Astrocyte of the spinal cord (primary cell): Measurements from ENCODE around the gene RAB8A.
"Not testable (repeated sequence)": the region's sequence is repeated elsewhere in the genome, so short reads cannot be mapped to it uniquely, and the experiment has no call there.

Experiments
- DNase-seq: peaks from one replicate; pipeline ENCODE4 v3.0.0; 2011; ENCODE audit warnings: low read depth, low spot score
- H3K4me3 ChIP-seq: 2 replicates; pipeline ENCODE4 v1.5.1; 2011; ENCODE audit warnings: low read depth, mild to moderate bottlenecking, low read length, moderate library complexity
- in situ Hi-C: cut with HindIII; loops from 2 replicates; pipeline ENCODE4 v1.10.0; 2017; ENCODE audit warnings: low sequenced_read_pairs
- TF ChIP-seq, protein P1 (sequence below): IDR thresholded peaks from 2 replicates; pipeline ENCODE4 v1.5.1; 2012; ENCODE audit warnings: low read depth, mild to moderate bottlenecking, low read length, inconsistent platforms

The RAB8A gene

DNA sequence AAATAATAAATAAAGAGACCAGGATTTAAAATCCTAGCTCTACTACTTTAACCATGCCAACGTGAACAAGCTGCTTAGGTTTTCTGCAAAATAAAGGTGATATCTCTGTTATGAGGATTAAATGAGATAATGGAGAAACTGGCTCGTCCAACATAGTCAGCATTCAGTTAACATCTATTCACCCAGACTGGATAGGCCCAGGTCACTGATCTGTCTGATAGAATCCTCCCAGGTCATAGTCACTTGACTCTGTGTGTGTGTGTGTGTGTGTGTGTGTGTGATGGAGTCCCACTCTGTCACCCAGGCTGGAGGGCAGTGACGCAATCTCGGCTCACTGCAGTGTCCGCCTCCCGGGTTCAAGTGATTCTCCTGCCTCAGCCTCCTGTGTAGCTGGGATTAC is 12.9 kb upstream of the RAB8A start:
- TF ChIP-seq, protein P1, sequence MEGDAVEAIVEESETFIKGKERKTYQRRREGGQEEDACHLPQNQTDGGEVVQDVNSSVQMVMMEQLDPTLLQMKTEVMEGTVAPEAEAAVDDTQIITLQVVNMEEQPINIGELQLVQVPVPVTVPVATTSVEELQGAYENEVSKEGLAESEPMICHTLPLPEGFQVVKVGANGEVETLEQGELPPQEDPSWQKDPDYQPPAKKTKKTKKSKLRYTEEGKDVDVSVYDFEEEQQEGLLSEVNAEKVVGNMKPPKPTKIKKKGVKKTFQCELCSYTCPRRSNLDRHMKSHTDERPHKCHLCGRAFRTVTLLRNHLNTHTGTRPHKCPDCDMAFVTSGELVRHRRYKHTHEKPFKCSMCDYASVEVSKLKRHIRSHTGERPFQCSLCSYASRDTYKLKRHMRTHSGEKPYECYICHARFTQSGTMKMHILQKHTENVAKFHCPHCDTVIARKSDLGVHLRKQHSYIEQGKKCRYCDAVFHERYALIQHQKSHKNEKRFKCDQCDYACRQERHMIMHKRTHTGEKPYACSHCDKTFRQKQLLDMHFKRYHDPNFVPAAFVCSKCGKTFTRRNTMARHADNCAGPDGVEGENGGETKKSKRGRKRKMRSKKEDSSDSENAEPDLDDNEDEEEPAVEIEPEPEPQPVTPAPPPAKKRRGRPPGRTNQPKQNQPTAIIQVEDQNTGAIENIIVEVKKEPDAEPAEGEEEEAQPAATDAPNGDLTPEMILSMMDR = no peak
- in situ Hi-C loops = no loop called here

DNA sequence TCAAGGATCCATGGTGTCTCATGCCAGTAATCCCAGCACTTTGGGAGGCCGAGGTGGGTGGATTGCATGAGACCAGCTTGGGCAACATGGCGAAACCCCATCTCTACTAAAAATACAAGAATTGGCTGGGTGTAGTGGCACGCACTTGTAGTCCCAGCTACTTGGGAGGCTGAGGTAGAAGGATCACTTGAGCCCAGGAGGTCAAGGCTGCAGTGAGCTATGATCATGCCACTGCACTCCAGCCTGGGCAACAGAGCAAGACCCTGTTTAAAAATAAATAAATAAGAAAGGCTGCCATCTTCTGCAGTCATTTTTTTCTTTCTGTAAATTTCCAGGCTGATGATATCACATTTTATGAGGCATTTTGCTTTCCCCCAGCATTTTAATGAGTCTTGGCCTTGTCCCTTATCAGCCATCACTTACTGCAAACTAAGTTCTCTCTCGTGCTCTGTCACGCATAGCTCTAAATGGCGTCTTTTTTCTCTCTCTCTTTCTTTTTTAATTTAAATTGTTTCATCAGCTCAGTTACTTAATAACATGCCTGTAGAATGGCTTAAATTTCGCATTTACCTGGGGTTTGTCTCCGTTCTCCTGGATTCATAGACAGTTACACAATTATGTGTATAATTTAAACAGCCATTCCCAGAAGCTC is 12.2 kb upstream of the RAB8A start:
- DNase-seq, in situ Hi-C loops, H3K4me3 ChIP-seq: not testable (repeated sequence)

More for the DNA sequence above, 12.9 kb upstream of the RAB8A start:
- DNase-seq = no peak
- H3K4me3 ChIP-seq = no peak overlapping the region

DNA sequence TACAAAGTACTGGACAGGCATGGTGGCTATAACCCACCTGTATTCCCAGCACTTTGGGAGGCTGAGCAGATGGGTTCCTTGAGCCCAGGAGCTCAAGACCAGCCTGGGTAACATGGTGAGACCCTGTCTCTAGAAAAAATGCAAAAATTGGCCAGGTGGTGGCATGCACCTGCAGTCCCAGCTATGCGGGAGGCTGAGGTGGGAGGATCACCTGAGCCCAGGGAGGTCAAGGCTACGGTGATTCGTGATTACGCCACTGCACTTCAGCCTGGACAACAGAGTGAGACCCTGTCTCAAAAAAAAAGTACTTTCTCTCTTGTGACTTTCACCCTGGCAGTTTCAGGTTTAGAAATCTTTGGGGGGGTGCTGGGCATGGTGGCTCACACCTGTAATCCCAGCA is 11.2 kb upstream of the RAB8A start:
- in situ Hi-C loops = no loop called here
- no peak for DNase-seq
- no peak overlapping the region for H3K4me3 ChIP-seq
- TF ChIP-seq, protein P1 = no peak

DNA sequence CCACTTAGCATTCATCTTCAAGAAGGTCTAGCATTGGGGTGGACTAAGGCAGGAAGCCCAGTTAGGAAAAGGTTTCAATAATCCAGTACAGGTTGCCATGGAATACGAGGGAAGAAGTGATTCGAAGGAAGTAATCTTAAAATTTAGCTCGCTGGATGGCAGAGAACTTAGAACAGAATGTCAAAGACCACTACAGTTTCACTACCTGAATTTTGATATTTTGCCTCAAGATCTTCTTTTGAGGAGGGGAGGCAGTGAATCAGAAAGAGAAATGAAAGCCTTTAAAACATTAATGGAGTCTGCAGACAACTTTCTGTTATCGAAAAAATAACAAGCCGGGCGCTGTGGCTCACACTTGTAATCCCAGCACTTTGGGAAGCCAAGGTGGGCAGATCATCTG is 7.0 kb upstream of the RAB8A start:
- in situ Hi-C loops = no loop called here
- TF ChIP-seq, protein P1 = no peak
- no peak overlapping the region for H3K4me3 ChIP-seq
- DNase-seq = no peak

DNA sequence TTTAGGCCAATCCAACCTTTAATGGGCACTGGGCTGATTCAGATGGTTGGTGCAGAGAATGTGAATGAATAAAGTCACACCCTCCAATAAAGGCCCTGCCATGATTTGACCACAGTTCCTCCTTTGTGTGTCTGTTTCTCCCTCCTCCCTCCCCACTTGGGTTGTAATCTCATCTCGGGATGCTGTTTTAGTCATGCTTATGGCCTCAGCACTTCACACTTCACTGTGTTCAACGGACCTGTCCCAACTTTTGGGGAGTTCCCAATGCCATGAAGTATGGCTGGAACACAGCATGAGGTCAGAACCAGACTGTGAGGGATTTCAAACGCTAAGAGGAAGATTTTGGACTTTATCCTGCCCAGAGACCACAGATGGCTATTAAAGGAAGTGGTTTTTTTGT is 5.6 kb upstream of the RAB8A start:
- H3K4me3 ChIP-seq = no peak overlapping the region
- in situ Hi-C loops = no loop called here
- TF ChIP-seq, protein P1 = no peak
- DNase-seq = no peak

DNA sequence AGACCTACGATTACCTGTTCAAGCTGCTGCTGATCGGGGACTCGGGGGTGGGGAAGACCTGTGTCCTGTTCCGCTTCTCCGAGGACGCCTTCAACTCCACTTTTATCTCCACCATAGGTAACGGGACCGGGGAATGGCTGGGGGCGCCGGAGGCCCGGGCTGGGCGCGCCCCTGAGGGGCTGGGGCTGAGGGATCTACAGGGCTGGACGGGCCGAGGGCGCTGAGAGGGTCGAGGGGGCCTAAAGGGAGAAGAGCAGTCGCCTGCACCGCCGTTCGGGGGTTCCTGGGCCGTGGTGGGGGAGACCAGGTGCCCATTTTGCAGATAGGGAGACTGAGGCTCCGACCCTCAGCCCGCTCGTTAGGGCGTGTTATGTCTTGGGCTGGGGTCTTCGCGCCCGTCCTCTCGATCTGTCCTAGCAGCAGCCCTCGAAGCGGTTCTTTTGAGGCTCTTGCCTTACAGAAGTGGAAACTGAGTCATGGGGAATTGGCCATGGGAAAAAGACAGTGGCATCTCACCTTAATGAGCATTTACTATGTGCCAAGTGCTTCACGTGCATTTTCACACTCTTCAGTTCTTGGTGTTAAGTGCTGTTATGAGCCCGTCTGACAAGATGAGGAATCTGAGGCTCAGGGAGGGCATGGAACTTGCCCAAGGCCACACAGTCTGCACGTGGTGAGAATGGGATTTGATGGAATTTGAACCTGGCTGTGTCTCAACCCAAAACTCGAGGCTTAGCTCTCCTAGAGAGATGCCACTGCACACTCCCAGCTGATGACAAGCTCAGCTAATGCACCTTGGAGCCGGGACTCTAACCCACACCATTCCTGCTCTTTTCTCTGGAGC is 442 bp downstream of the RAB8A start:
- TF ChIP-seq, protein P1 = no peak
- no peak for DNase-seq
- H3K4me3 ChIP-seq = peak overlapping the region; percentile 99
- in situ Hi-C loops = no loop called here

DNA sequence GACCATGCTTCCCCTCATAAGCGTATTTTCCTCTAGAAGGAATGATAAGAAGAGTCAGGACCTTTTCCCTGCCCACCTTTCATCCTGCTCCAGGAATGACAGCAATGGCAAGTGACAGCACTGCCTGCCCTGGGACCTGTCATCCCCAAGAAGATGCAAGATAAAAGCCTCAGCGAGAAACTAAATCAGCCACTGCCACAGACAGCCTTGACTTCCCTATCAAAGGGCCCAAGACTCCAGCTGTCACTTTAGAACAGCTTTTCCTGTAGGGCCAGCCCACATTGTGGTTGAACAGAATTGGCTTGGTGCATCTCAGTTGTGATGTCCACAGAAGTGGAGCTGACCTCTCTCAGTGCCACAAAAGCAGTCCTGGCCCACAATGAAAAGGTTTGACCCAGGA is 1.1 kb downstream of the RAB8A start:
- peak overlapping the region; percentile 99 for H3K4me3 ChIP-seq

More for the DNA sequence above, 1.1 kb downstream of the RAB8A start:
- no peak for DNase-seq
- in situ Hi-C loops = no loop called here
- TF ChIP-seq, protein P1 = no peak
